H1 (cell line): Measurements from ENCODE around the gene ZNF407. TPM values are rescaled to one million over a fixed set of nuclear protein-coding genes. Genes with fewer than 3 reads are reported as not detected.

Experiments
- CTCF ChIA-PET: fragments of 300-600 bp; sonication (Branson Sonifier 250); formaldehyde crosslinking; loops from one replicate; lab custom pipeline; 2021; ENCODE audit not compliant: partially characterized antibody; lab: Charles Lee
- POLR2A ChIA-PET: fragments of 300-600 bp; sonication (Branson Sonifier 250); formaldehyde crosslinking; loops from one replicate; lab custom pipeline; 2021; ENCODE audit warnings: inconsistent platforms; ENCODE audit not compliant: partially characterized antibody; lab: Charles Lee
- DNase-seq, 2 experiments: peaks; one replicate each; pipeline versions ENCODE4 v3.0.0 to v3.0.0-alpha.2; 2010 to 2022; ENCODE audit warnings: low spot score in 2 of 2, low read depth in 1 of 2, mixed read lengths in 1 of 2
- FAIRE-seq: peaks from 2 replicates; lab custom pipeline; 2011; peaks lifted over from hg19 to GRCh38; lab: Jason Lieb, UNC
- H2AFZ ChIP-seq: 2 replicates; pipeline ENCODE4 v1.8.1; 2012; ENCODE audit warnings: low read length, inconsistent platforms
- H2AK5ac ChIP-seq: 2 replicates; pipeline ENCODE4 v1.6.1; 2013; ENCODE audit warnings: low read depth, low read length
- H2BK120ac ChIP-seq: replicated peaks from 2 replicates; pipeline ENCODE3; 2013; ENCODE audit warnings: low read depth, low read length, inconsistent platforms
- H2BK12ac ChIP-seq: 2 replicates; pipeline ENCODE4 v1.6.1; 2013; ENCODE audit warnings: low read depth, low read length
- H2BK15ac ChIP-seq: 2 replicates; pipeline ENCODE4 v1.6.1; 2013; ENCODE audit warnings: low read length
- H2BK20ac ChIP-seq: 2 replicates; pipeline ENCODE4 v1.6.1; 2013; ENCODE audit warnings: low read length
- H2BK5ac ChIP-seq: 2 replicates; pipeline ENCODE4 v1.6.1; 2013; ENCODE audit warnings: low read depth, low read length
- H3K14ac ChIP-seq: 2 replicates; pipeline ENCODE4 v1.6.1; 2013; ENCODE audit warnings: inconsistent platforms; ENCODE audit not compliant: insufficient read length
- H3K18ac ChIP-seq: 2 replicates; pipeline ENCODE4 v1.6.1; 2013; ENCODE audit warnings: low read length; ENCODE audit errors: extremely low read depth
- H3K23ac ChIP-seq: 2 replicates; pipeline ENCODE4 v1.6.1; 2013; ENCODE audit warnings: inconsistent platforms; ENCODE audit not compliant: insufficient read length
- H3K23me2 ChIP-seq: 2 replicates; pipeline ENCODE4 v1.6.1; 2013; ENCODE audit warnings: low read depth, low read length
- H3K27ac ChIP-seq: 2 replicates; pipeline ENCODE4 v1.6.1; 2011; ENCODE audit warnings: low read depth, low read length, inconsistent platforms
- H3K27me3 ChIP-seq, 4 experiments: replicated peaks in 1 of 4; 1 replicate in 1 of 4; 2 replicates in 3 of 4; pipeline versions ENCODE4 v1.6.1 to v1.8.1; 2011 to 2013; ENCODE audit warnings: low read length in 3 of 4, mild to moderate bottlenecking in 3 of 4, inconsistent platforms in 2 of 4, mixed read lengths in 2 of 4, moderate library complexity in 1 of 4; ENCODE audit not compliant: control insufficient read depth in 3 of 4, insufficient read depth in 3 of 4; ENCODE audit errors: extremely low read depth in 1 of 4
- H3K36me3 ChIP-seq, 4 experiments: 2 replicates each; pipeline versions ENCODE4 v1.6.1 to v1.8.1; 2011 to 2013; ENCODE audit warnings: mild to moderate bottlenecking in 4 of 4, low read length in 3 of 4, moderate library complexity in 2 of 4, control low read depth in 1 of 4, inconsistent platforms in 1 of 4; ENCODE audit not compliant: insufficient read depth in 4 of 4, control insufficient read depth in 2 of 4
- H3K4ac ChIP-seq: replicated peaks from 2 replicates; pipeline ENCODE3; 2013; ENCODE audit warnings: low read length, low read depth, mixed read lengths, inconsistent platforms; ENCODE audit not compliant: insufficient read length
- H3K4me1 ChIP-seq, 4 experiments: replicated peaks in 1 of 4; 1 replicate in 1 of 4; 2 replicates in 3 of 4; pipeline versions ENCODE4 v1.6.1 to v1.8.1; 2011 to 2013; ENCODE audit warnings: low read length in 3 of 4, inconsistent platforms in 2 of 4, mixed read lengths in 1 of 4; ENCODE audit not compliant: insufficient read depth in 4 of 4, control insufficient read depth in 3 of 4
- H3K4me2 ChIP-seq, 2 experiments: 2 replicates each; pipeline versions ENCODE4 v1.6.1 to v1.8.1; 2011 to 2013; ENCODE audit warnings: low read depth in 2 of 2, low read length in 2 of 2, control low read depth in 1 of 2, inconsistent platforms in 1 of 2, mild to moderate bottlenecking in 1 of 2; ENCODE audit not compliant: insufficient read depth in 1 of 2
- H3K4me3 ChIP-seq, 4 experiments: fragments of 200-600, 300-600 bp in 1 of 4; sonication (generic), shearing (Covaris generic), sonication (Bioruptor Twin) in 1 of 4; 2 replicates each; pipeline versions ENCODE4 v1.5.1 to v1.8.1; 2011 to 2016; ENCODE audit warnings: low read length in 4 of 4, low read depth in 3 of 4, control low read depth in 2 of 4, inconsistent platforms in 2 of 4, mild to moderate bottlenecking in 2 of 4, mixed read lengths in 1 of 4, moderate library complexity in 1 of 4; ENCODE audit not compliant: insufficient read depth in 2 of 4; ENCODE audit errors: extremely low read depth in 1 of 4
- H3K56ac ChIP-seq: replicated peaks from 2 replicates; pipeline ENCODE3; 2013; ENCODE audit warnings: low read depth, mild to moderate bottlenecking, mixed read lengths, low read length, inconsistent platforms; ENCODE audit not compliant: insufficient read length
- H3K79me1 ChIP-seq: 2 replicates; pipeline ENCODE4 v1.6.1; 2013; ENCODE audit warnings: low read depth, low read length, control low read depth
- H3K79me2 ChIP-seq, 2 experiments: 2 replicates each; pipeline versions ENCODE4 v1.6.1 to v1.8.1; 2012 to 2013; ENCODE audit warnings: low read length in 2 of 2, mild to moderate bottlenecking in 2 of 2, inconsistent platforms in 1 of 2; ENCODE audit not compliant: insufficient read depth in 2 of 2, control insufficient read depth in 1 of 2
- H3K9ac ChIP-seq, 4 experiments: replicated peaks in 1 of 4; 1 replicate in 1 of 4; 2 replicates in 3 of 4; pipeline versions ENCODE4 v1.6.1 to v1.8.1; 2011 to 2013; ENCODE audit warnings: low read depth in 3 of 4, low read length in 3 of 4, control low read depth in 2 of 4, mild to moderate bottlenecking in 2 of 4, moderate library complexity in 2 of 4, inconsistent platforms in 1 of 4; ENCODE audit errors: extremely low read depth in 1 of 4
- H3K9me3 ChIP-seq, 2 experiments: 2 replicates each; pipeline versions ENCODE4 v1.6.1 to v1.8.1; 2012 to 2013; ENCODE audit warnings: mild to moderate bottlenecking in 2 of 2, moderate library complexity in 2 of 2, control low read depth in 1 of 2, inconsistent platforms in 1 of 2, low read depth in 1 of 2, low read length in 1 of 2, mixed read lengths in 1 of 2; ENCODE audit not compliant: insufficient read depth in 2 of 2
- H4K20me1 ChIP-seq, 2 experiments: replicated peaks in 1 of 2; 2 replicates each; pipeline versions ENCODE3 to v1.8.1; 2011 to 2013; ENCODE audit warnings: inconsistent platforms in 2 of 2, low read length in 2 of 2, mild to moderate bottlenecking in 1 of 2; ENCODE audit not compliant: insufficient read depth in 2 of 2, control insufficient read depth in 1 of 2
- H4K5ac ChIP-seq: 2 replicates; pipeline ENCODE4 v1.6.1; 2013; ENCODE audit warnings: low read length, low read depth, mixed read lengths, inconsistent platforms; ENCODE audit not compliant: insufficient read length
- H4K8ac ChIP-seq: 2 replicates; pipeline ENCODE4 v1.8.0; 2013; ENCODE audit warnings: mild to moderate bottlenecking, moderate library complexity, low read length, inconsistent platforms; ENCODE audit not compliant: insufficient read depth; ENCODE audit errors: extremely low read depth
- H4K91ac ChIP-seq: replicated peaks from 2 replicates; pipeline ENCODE3; 2013; ENCODE audit warnings: low read length, mixed read lengths, inconsistent platforms; ENCODE audit not compliant: insufficient read length
- CREB1 ChIP-seq: IDR thresholded peaks from 2 replicates; pipeline ENCODE4 v1.6.1; 2012; ENCODE audit warnings: inconsistent platforms
- SP1 ChIP-seq: IDR thresholded peaks from 2 replicates; pipeline ENCODE4 v1.6.1; 2011; ENCODE audit warnings: low read depth, low read length
- TBP ChIP-seq: IDR thresholded peaks from 2 replicates; pipeline ENCODE4 v1.6.1; 2011; ENCODE audit warnings: low read depth, low read length, improper control_type of control experiment
- WGBS, 2 experiments: shearing (Covaris generic) in 1 of 2; methylation state at CpG; one replicate each; pipeline versions ENCODE4 v1.1.6 to v1.1.7; 2013 to 2015; ENCODE audit warnings: low lambda C conversion rate in 2 of 2, mixed read lengths in 2 of 2, inconsistent platforms in 1 of 2, low coverage in 1 of 2, missing lambda C conversion rate in 1 of 2; ENCODE audit not compliant: insufficient replicate concordance in 2 of 2, insufficient coverage in 1 of 2, insufficient read length in 1 of 2; ENCODE audit errors: extremely low coverage in 1 of 2, missing lambda C conversion rate in 1 of 2; 5-methylcytosine and 5-hydroxymethylcytosine counted together
- polyA plus RNA-seq, 7 experiments: library from polyadenylated mRNA; depleted of rRNA in 3 of 7; stranded (reverse) in 5 of 7; unstranded in 2 of 7; fragments of >200 nt in 5 of 7; fragments of 200-250 nt in 2 of 7; gene quantifications; 1 replicate in 5 of 7; 2 replicates in 1 of 7; 4 replicates in 1 of 7; pipeline versions ENCODE4 v1.2.1 to v1.2.3, GENCODE V29; 2011 to 2013; ENCODE audit warnings: missing spikeins in 2 of 7, mixed read lengths in 2 of 7
- total RNA-seq: library from RNA; stranded (reverse); fragmentation: NEBNext Ultra II Directional; extraction: Animal tissue kit (Norgen Biotek cat#: 25700); gene quantifications from 2 replicates; pipeline ENCODE4 v1.2.1, GENCODE V29; 2021
- TF ChIP-seq, protein P1 (sequence below): IDR thresholded peaks from 2 replicates; pipeline ENCODE4 v1.6.1; 2012; ENCODE audit warnings: inconsistent platforms

Gene ZNF407
- total and polyA plus RNA-seq, 2 of the 8 experiments (the other 6 are each of a cell fraction or from before 2014, with no cell fraction given), result 1.5 to 6.8 TPM

DNA sequence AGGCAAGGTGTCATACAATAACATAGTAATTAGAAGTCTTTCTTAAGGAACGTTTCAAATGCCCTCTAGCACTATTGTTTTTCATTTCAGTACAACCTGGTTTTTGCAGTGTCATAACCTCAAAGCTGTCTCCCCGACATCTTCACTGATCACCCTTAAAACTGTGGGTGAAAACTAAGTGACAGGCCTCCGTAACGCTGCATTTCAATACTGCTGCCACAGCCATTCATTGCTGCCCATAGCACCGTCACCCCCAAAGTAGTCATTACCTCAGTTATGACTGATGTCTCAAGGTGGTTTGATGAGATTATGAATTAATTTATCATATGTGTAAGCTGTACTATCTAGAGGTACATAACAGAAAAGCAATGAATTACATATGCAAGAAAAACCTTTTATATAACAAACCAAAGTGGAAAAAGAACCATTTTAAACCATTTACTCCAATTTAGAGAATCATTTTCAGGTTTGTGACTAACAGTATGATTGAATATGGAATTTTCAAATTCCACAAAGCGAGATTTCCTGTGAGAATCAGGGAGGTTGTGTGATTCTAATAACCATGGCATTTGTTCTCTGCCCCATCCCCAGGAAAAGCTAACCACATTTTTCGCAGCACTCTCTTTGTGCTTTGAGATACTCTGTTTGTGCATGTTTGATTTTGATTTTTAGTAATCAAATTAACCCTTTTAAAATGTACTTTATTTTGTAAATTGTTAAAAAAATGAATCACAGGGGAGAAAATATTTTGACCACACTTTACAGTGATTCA is 348.3 kb downstream of the ZNF407 start:
- Histone ChIP-seq H2BK20ac (no peak overlapping the region), H3K4me2 (no peak overlapping the region), H2BK120ac (no peak overlapping the region), H3K9ac (no peak overlapping the region), H3K27me3 (no peaks in the 10 kb centered on the region), H2BK12ac (no peak overlapping the region), H3K36me3 (no peaks in the 10 kb centered on the region), H3K23ac (no peak overlapping the region), H3K56ac (no peak overlapping the region), H2AK5ac (no peak overlapping the region), H4K8ac (no peak overlapping the region), H3K79me1 (no peaks in the 10 kb centered on the region), H4K91ac (no peak overlapping the region), H3K79me2 (no peaks in the 10 kb centered on the region), H3K4me1 (peaks cover 0 to 17% (median 10%) of the 10 kb centered on the region in 4 experiments; a peak in 5 of 7 replicates), H3K23me2 (no peaks in the 10 kb centered on the region), H4K5ac (no peak overlapping the region), H2BK15ac (no peak overlapping the region), H2AFZ (no peak overlapping the region), H3K4me3 (no peak overlapping the region), H2BK5ac (no peak overlapping the region), H4K20me1 (no peaks in the 10 kb centered on the region), H3K9me3 (no peaks in the 10 kb centered on the region), H3K18ac (no peak overlapping the region), H3K27ac (no peak overlapping the region), H3K14ac (no peak overlapping the region), H3K4ac (no peak overlapping the region)
- ChIA-PET POLR2A (no interaction called here), CTCF (no interaction called here)
- DNase-seq (no peak), FAIRE-seq (no peak)
- 92% methylated on average over 7 of the region's 7 CpGs; no CpG with 5 or more reads in 1 of the 2 experiments for WGBS, 2 experiments
- TF ChIP-seq SP1 (no peak), CREB1 (no peak), TBP (no peak)
- TF ChIP-seq, protein P1, sequence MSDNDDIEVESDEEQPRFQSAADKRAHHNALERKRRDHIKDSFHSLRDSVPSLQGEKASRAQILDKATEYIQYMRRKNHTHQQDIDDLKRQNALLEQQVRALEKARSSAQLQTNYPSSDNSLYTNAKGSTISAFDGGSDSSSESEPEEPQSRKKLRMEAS, result no peak
